ENCODE results near the gene DKKL1.
"Not testable (repeated sequence)": the region's sequence is repeated elsewhere in the genome, so short reads cannot be mapped to it uniquely, and the experiment has no call there.

Gene DKKL1

DNA sequence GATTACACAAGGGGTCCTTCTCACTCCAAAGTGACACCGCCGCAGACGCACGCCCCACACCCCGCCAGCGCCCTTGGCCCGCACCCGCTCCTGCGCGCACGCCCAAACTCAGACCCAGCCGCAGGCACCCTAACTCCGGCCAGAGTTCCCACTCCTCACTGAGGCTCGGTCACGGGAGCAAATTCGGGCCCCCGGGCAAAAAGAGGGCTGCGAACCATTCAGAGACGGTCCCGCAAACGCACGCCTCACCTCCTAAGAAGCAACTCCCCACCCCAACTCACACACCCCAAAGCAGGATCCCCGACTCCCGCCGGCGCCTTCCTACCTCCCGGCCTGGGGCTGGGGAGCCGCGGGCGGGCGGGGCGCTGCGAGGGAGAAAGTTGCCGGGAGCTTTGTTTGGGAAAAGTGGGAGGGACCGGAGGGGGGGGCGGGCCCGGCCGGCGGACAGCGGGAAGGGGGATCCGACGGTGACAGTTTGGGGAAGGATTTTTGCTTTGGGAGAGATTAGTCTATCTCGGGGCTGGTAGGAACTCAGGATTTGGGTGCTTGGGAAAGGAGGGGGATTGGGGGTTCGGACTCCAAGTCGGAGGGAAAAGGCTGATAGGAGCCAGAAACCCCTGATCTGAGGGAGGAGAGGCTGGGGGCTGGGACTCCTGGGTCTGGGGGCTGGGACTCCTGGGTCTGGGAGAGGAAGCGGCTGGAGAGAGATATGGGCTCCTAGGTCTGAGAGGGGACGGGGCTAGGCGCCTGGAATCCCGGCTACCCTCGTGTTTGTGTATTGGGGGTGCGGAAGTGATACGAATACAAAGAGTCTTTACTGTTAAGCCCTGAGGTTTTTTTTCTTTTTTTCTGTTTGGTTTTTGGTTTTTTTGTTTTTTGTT is 1.4 kb upstream of the DKKL1 start, which contains the start of gene TEAD2:
TEAD2 (minus strand) TSS at position 369 of the 881 bp plus-strand sequence. CDS start 2,341 bp downstream, outside the sequence.
- DNase-seq (ENCODE audit: low read depth, low spot score), result no peak

DNA sequence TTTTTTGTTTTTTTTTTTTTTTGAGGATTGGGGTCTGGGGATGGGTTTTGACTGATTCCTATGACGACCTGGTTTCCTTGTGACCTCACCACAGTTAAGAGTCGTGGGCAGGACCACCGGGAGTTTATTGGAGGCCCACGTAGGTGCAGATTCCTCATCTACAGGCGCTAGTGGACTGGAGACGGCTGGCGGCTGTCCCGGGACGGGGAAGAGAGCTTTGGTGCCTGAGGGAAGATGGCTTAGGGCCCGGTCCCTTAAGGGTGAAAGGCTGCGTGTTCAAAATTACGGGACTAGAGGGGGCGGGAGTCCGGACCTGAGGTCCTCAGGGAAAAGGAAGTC is 779 bp upstream of the DKKL1 start:
- DNase-seq (ENCODE audit: low read depth, low spot score), result no peak

- DNase-seq (ENCODE audit: low read depth, low spot score), result no peak
Observed at GRCh38 chr19:49364083-49364737, 533 bp downstream of the DKKL1 start.

DNA sequence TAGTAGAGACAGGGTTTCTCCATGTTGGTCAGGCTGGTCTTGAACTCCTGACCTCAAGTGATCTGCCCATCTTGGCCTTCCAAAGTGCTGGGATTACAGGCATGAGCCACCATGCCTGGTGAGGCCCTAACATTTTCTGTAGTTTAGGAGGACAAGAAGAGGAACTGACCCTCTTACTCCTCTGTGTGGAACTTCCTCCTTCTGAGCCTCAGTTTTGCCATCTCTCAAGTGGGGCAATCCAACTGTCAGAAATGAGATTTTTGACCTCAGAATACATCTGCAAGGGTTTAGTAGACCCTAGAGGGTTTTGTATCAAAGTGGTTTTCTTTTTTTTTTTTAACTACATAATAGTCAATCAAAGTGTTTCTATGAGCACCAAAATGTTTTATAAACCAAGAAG is 2.4 kb downstream of the DKKL1 start:
- DNase-seq (ENCODE audit: low read depth, low spot score), result no peak

- no peak for DNase-seq (ENCODE audit: low read depth, low spot score)
Observed at GRCh38 chr19:49368711-49369358, 5.2 kb downstream of the DKKL1 start.

DNA sequence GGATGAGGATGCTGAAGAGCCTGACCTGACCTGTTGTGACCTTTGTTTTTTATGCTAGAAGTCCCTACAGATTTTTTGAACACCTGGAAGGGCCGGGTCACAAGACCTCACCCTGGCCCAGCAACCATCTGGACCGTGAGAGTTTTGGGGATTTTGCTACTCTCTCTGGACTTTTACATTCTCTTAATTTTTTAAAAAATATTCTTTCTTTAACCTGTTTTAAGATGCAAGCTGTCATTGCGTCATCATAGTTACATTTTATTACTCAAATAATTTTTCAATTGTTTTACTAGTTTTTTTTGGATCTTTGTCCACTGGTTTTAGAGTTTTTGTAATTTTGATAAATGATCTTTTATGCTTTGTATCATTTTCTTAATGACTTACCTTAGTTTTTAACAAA is 7.5 kb downstream of the DKKL1 start:
- no peak for DNase-seq (ENCODE audit: low read depth, low spot score)

DNA sequence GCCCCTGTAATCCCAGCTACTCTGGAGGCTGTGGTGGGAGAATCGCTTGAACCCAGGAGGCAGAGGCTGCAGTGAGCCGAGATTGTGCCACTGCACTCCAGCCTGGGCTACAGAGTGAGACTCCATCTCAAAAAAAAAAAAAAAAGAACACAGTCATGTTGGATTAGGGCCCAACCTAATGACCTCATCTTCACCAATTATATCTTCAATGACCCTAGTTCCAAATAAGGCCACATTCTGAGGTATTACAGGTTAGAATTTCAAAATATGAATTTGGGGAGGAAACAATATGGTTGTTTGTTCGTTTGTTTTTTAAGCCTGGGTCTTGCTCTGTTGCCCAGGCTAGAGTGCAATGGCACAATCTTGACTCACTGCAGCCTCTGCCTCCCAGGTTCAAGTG is 9.5 kb downstream of the DKKL1 start:
- DNase-seq (ENCODE audit: low read depth, low spot score), result not testable (repeated sequence)

DNA sequence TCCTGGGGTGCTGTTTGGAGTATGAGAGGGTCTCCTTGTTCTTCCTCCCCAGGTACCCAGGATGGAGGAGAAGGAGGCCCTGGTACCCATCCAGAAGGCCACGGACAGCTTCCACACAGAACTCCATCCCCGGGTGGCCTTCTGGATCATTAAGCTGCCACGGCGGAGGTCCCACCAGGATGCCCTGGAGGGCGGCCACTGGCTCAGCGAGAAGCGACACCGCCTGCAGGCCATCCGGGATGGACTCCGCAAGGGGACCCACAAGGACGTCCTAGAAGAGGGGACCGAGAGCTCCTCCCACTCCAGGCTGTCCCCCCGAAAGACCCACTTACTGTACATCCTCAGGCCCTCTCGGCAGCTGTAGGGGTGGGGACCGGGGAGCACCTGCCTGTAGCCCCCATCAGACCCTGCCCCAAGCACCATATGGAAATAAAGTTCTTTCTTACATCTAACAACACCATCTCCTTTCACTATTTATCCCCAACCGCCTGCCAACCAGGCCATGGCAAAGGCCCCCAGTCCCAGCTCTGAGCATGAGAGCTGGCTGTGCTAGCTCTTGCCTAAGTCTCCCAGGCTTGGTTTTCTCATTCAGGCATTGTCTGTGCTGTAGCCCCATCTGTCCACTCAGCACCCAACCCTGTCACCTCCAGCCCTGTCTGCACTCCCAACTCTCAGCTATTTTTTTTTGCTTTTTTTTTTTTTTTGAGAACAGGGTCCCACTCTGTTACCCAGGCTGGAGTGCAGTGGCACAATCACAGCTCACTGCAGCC is 11.2 kb downstream of the DKKL1 start:
- no peak for DNase-seq (ENCODE audit: low read depth, low spot score)

- DNase-seq (ENCODE audit: low read depth, low spot score), result no peak
Observed at GRCh38 chr19:49378512-49378911, 14.8 kb downstream of the DKKL1 start.

DNA sequence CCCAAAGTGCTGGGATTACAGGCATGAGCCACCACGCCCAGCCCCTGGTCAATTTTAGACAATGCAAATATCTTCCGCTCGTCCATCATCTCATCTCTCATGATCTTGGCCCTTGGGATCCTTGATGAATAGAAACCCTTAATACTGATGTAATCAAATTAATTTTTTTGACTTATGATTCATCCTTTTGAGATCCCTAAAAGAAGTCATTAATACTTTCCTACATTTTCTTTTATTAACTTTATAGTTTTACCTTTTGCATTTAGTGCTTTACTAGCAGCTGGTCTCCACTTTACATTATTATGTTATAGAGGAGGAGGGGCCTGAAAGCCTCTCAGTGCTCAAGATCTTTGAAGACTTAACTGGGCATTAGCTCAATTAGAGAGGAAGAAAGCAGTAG is 16.7 kb downstream of the DKKL1 start:
- DNase-seq (ENCODE audit: low read depth, low spot score), result no peak

- no peak for DNase-seq (ENCODE audit: low read depth, low spot score)
Observed at GRCh38 chr19:49382639-49383038, 19.0 kb downstream of the DKKL1 start.

GRCh38 chr19:49383599-49383998 is 19.9 kb downstream of the DKKL1 start:
- DNase-seq (ENCODE audit: low read depth, low spot score), result no peak

- DNase-seq (ENCODE audit: low read depth, low spot score), result no peak
Observed at GRCh38 chr19:49387936-49388372, 24.3 kb downstream of the DKKL1 start, which contains the start of gene KASH5. KASH5 (plus strand) TSS chr19:49388249; CDS start chr19:49390884, 2,635 bp downstream.

- DNase-seq (ENCODE audit: low read depth, low spot score), result no peak
Observed at GRCh38 chr19:49389406-49389805, 25.7 kb downstream of the DKKL1 start.

DNA sequence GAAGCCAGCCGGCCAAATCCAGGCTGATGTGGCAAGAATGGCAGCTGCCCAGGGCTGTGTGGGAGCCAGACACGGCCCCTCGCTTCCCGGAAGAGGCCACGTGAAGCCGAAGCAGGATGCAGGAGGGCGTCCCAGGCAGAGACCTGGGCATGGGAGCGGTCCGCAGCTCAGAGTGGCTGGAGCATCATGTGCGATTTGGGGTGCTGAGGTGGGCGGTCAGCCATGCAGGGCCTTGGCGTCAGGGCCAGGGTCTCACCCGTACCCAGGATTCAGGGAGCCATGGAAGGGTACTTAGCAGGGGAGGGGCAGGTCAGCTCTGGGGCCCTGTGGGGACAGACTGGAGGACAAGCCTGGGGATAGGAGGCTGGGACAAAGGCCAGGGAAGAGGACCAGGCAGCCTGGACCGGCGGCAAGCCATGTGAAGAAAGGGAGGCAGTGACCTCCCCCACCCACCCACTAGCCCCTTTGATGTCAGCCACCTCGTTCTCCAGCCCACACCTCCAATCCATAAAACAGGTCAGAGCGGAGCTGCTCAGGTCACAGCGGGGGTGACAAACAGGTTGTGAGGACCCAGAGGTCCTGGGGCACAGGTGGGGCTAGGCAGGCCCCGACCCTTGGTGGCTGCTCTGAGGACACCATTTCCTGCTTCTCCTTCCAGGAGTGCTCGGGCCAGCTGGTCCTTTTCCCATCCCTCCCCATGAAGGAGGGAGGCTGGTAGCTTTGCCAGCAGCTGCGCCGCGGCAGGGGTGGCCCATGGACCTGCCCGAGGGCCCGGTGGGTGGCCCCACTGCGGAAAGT is 26.7 kb downstream of the DKKL1 start:
- no peak for DNase-seq (ENCODE audit: low read depth, low spot score)

- no peak for DNase-seq (ENCODE audit: low read depth, low spot score)
Observed at GRCh38 chr19:49390929-49391359, 27.3 kb downstream of the DKKL1 start.

GRCh38 chr19:49391581-49392399 is 28.1 kb downstream of the DKKL1 start:
- no peak for DNase-seq (ENCODE audit: low read depth, low spot score)

DNA sequence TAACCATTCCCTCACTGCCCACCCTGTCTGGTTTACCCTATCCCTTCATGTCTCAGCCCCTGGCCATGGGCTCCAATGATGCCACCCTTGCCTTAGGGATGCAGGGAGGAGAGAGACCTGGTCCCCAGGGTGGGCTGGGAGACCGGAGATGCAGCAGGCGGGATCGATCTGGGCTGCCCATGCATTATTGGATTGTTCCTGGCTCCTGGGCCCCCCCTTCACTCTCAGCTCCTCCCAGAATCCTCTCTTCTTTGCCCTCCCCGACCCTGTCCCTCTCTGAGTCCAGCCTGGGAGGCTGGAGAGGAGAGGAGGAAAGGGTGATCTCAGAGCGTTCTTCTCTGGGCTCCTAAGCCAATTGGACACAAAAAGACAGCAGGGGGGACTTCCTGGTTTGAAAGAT is 30.2 kb downstream of the DKKL1 start:
- no peak for DNase-seq (ENCODE audit: low read depth, low spot score)

DNA sequence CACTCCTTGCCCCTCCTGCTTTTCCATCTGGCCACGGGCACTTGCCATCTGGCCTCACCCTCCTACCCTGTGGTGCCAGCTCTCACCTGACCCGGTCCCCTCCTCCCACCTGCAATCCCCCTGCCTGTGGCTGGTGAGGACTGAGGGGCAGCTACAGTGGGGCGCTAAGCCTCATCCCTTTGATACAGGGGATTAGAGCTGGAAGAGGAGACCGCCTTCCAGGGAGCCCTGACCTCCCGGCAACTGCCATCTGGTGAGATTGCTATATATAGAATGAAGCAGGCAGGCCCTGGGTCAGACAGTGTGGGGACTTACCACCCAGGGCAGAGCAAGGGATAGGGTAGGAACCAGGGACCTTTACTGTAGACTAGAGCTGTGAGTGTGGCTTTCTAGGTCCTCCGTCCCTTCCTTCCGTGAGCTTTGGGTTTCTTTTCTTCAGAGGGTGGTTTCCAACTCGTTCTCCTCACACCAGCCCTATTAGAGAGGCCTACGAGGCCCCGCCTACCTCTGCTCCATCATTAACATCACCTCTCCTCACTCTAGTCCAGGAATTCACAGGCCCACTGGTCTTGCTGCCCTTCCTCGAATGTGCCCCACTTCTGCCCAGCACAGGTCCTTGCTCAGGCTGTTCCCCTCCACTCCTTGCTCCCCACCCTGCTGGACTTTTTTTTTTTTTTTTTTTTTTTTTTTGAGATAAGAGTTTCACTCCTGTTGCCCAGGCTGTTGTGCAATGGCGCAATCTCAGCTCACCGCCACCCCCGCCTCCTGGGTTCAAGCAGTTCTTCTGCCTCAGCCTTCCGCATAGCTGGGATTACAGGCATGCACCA is 32.1 kb downstream of the DKKL1 start:
- DNase-seq (ENCODE audit: low read depth, low spot score), result no peak
